ENCODE measurements around the gene COL7A1.

DNA sequence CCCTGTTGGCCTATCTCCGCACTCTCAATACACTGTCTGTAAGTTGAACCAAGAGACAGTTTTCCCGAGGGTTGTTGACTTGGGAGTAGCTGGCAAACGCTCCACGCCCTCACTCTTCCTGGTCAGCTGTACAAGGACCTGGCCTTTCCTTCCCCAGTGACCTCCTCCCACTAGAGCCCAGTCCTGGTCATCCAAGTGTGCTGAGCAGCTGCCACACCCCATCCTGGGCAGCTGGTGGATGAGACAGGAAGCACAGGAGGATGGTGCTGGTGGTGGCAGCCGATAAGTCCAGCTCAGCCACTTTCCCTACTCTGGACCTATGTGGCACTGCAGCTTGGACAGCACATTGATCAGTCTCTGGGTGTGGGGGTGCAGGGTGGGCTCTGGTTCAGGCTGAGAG lies 58.3 kb downstream of the COL7A1 start:
- TF ChIP-seq EZH2 (IDR thresholded peaks at IDR 0.05; ENCODE audit: insufficient read depth, low read length) = no peak
- TF ChIP-seq, protein P1, sequence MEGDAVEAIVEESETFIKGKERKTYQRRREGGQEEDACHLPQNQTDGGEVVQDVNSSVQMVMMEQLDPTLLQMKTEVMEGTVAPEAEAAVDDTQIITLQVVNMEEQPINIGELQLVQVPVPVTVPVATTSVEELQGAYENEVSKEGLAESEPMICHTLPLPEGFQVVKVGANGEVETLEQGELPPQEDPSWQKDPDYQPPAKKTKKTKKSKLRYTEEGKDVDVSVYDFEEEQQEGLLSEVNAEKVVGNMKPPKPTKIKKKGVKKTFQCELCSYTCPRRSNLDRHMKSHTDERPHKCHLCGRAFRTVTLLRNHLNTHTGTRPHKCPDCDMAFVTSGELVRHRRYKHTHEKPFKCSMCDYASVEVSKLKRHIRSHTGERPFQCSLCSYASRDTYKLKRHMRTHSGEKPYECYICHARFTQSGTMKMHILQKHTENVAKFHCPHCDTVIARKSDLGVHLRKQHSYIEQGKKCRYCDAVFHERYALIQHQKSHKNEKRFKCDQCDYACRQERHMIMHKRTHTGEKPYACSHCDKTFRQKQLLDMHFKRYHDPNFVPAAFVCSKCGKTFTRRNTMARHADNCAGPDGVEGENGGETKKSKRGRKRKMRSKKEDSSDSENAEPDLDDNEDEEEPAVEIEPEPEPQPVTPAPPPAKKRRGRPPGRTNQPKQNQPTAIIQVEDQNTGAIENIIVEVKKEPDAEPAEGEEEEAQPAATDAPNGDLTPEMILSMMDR (IDR thresholded peaks at IDR 0.05; ENCODE audit: insufficient read depth, low read depth, low read length) = no peak
